Lower leg skin (tissue), 3 donors: ENCODE measurements around the gene CDK17.

Experiments
- POLR2A ChIP-seq, 2 donors: fragments of 450-650 bp; IDR thresholded peaks; one replicate each; pipeline ENCODE4 v1.6.1; 2016 to 2017; ENCODE audit warnings: antibody characterized with exemption in 2 of 2, mild to moderate bottlenecking in 1 of 2, moderate library complexity in 1 of 2
- TF ChIP-seq, protein P1 (sequence below), 3 donors: fragments of 450-650 bp; IDR thresholded peaks; one replicate each; pipeline ENCODE4 v1.5.1; 2016; ENCODE audit warnings: antibody characterized with exemption in 3 of 3, mild to moderate bottlenecking in 3 of 3, moderate library complexity in 2 of 3

DNA sequence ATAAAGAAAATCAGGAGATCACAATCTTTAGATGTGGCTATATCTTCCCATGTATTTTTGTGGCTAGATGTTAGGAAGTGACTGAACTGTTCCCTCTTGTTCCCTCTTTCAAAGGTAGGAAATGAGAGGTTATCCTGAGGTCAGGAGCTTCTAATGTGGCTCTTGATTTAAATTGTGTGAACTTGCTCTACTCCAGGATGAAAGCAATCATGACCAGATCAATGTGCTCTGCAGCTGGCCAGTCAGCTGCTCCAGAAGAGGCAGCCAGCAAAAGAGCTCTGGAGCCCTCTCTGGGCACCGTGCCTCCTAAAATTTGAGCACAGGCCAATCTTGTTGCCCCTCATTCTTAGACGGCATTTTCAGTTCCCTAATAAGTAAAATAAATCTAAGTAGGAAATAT, 32.0 kb downstream of the CDK17 start:
- TF ChIP-seq, protein P1, sequence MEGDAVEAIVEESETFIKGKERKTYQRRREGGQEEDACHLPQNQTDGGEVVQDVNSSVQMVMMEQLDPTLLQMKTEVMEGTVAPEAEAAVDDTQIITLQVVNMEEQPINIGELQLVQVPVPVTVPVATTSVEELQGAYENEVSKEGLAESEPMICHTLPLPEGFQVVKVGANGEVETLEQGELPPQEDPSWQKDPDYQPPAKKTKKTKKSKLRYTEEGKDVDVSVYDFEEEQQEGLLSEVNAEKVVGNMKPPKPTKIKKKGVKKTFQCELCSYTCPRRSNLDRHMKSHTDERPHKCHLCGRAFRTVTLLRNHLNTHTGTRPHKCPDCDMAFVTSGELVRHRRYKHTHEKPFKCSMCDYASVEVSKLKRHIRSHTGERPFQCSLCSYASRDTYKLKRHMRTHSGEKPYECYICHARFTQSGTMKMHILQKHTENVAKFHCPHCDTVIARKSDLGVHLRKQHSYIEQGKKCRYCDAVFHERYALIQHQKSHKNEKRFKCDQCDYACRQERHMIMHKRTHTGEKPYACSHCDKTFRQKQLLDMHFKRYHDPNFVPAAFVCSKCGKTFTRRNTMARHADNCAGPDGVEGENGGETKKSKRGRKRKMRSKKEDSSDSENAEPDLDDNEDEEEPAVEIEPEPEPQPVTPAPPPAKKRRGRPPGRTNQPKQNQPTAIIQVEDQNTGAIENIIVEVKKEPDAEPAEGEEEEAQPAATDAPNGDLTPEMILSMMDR (IDR thresholded peaks at IDR 0.05) = no peak
- TF ChIP-seq POLR2A (IDR thresholded peaks at IDR 0.05) = no peak
